WERI-Rb-1 (cell line): ENCODE measurements around the gene FBXW4.

ENCODE experiments used
- DNase-seq: peaks from one replicate; pipeline ENCODE4 v3.0.0-alpha.2; 2020
- H3K27ac ChIP-seq: fragments of 250-450 bp; sonication (Bioruptor Pico); 2 replicates; pipeline ENCODE4 v1.5.1; 2020; ENCODE audit warnings: mild to moderate bottlenecking, moderate library complexity
- H3K27me3 ChIP-seq: fragments of 250-450 bp; sonication (Bioruptor Pico); 2 replicates; pipeline ENCODE4 v1.5.1; 2021; ENCODE audit warnings: mild to moderate bottlenecking, low read depth, moderate library complexity; ENCODE audit not compliant: insufficient read depth, severe bottlenecking
- H3K36me3 ChIP-seq: fragments of 250-450 bp; sonication (Bioruptor Pico); 2 replicates; pipeline ENCODE4 v1.5.1; 2020; ENCODE audit warnings: mild to moderate bottlenecking, moderate library complexity
- H3K4me3 ChIP-seq: 2 replicates; pipeline ENCODE4 v1.5.1; 2011; ENCODE audit warnings: low read depth, mild to moderate bottlenecking, control low read depth, low read length
- H3K9me3 ChIP-seq: fragments of 250-450 bp; sonication (Bioruptor Pico); 2 replicates; pipeline ENCODE4 v1.5.1; 2021; ENCODE audit warnings: mild to moderate bottlenecking, moderate library complexity; ENCODE audit not compliant: severe bottlenecking
- CTCF ChIP-seq: IDR thresholded peaks from 2 replicates; pipeline ENCODE4 v1.5.1; 2011; ENCODE audit warnings: low read depth, mild to moderate bottlenecking, control low read depth, inconsistent platforms, low read length

FBXW4 gene

GRCh38 chr10:101587725-101588653 lies 107.0 kb downstream of the FBXW4 start, which contains the start of the genes DPCD and POLL:
DPCD (plus strand) TSS chr10:101588321; CDS start chr10:101588337, 16 bp downstream.
POLL (minus strand) TSS chr10:101588257; CDS start chr10:101587360, 897 bp downstream.
- TF ChIP-seq CTCF = no peak
- H3K27ac ChIP-seq = peak within 1 kb of the TSS; percentile 83

GRCh38 chr10:101585841-101586240 lies 109.1 kb downstream of the FBXW4 start:
- no peak for TF ChIP-seq CTCF
- H3K4me3 ChIP-seq = no peak overlapping the region
- peaks cover 10% of the 10 kb centered on the region for H3K36me3 ChIP-seq
- H3K9me3 ChIP-seq = no peaks in the 10 kb centered on the region
- H3K27me3 ChIP-seq = no peaks in the 10 kb centered on the region
- H3K27ac ChIP-seq = no peak overlapping the region
- DNase-seq = no peak

More at GRCh38 chr10:101587725-101588653, 107.0 kb downstream of the FBXW4 start, which contains the start of the genes DPCD and POLL:
- no peaks in the 10 kb centered on the region for H3K9me3 ChIP-seq
- peaks cover 10% of the 10 kb centered on the region for H3K36me3 ChIP-seq
- peak; percentile 96 for DNase-seq
- peak within 1 kb of the TSS; percentile 58 for H3K4me3 ChIP-seq
- no peaks in the 10 kb centered on the region for H3K27me3 ChIP-seq

GRCh38 chr10:101580486-101581399 lies 114.2 kb downstream of the FBXW4 start:
- Histone ChIP-seq H3K4me3 (no peak overlapping the region), H3K36me3 (peaks cover 14% of the 10 kb centered on the region), H3K9me3 (peaks cover 4% of the 10 kb centered on the region), H3K27ac (peak overlapping the region; percentile 4), H3K27me3 (no peaks in the 10 kb centered on the region)
- no peak for TF ChIP-seq CTCF
- no peak for DNase-seq

- H3K27ac ChIP-seq = no peak overlapping the region
- peaks cover 6% of the 10 kb centered on the region for H3K36me3 ChIP-seq
- no peak for TF ChIP-seq CTCF
- H3K4me3 ChIP-seq = no peak overlapping the region
- no peak for DNase-seq
- peaks cover 4% of the 10 kb centered on the region for H3K9me3 ChIP-seq
- no peaks in the 10 kb centered on the region for H3K27me3 ChIP-seq
These were observed 115.5 kb downstream of the FBXW4 start for GRCh38 chr10:101579516-101579870.

GRCh38 chr10:101578803-101579515 lies 116.0 kb downstream of the FBXW4 start:
- Histone ChIP-seq H3K36me3 (peaks cover 5% of the 10 kb centered on the region), H3K27ac (no peak overlapping the region), H3K9me3 (peaks cover 4% of the 10 kb centered on the region), H3K4me3 (no peak overlapping the region), H3K27me3 (no peaks in the 10 kb centered on the region)
- no peak for DNase-seq
- TF ChIP-seq CTCF = no peak
